Stimulated activated CD8-positive, alpha-beta memory T cell treated with anti-CD3 and anti-CD28 coated beads, Interleukin-15, amount 100 ng/mL, for 1 hour (primary cell): ENCODE measurements around the gene FAM241A.

Experiments used
- DNase-seq: peaks from one replicate; pipeline ENCODE4 v3.0.0-alpha.2; 2020; ENCODE audit warnings: low read depth

Gene FAM241A

GRCh38 chr4:112214390-112215264 lies 69.4 kb downstream of the FAM241A start:
- DNase-seq, result no peak

GRCh38 chr4:112219826-112220366 lies 74.6 kb downstream of the FAM241A start:
- DNase-seq, result no peak

GRCh38 chr4:112222219-112222955 lies 77.1 kb downstream of the FAM241A start:
- no peak for DNase-seq

- DNase-seq, result no peak
Measured at GRCh38 chr4:112225157-112225556, 79.9 kb downstream of the FAM241A start.

- peak; percentile 88 for DNase-seq
Measured at GRCh38 chr4:112230879-112231778, 85.9 kb downstream of the FAM241A start.

- DNase-seq, result peak; percentile 55
Measured at GRCh38 chr4:112231779-112232713, 86.8 kb downstream of the FAM241A start, which contains the start of gene AP1AR. AP1AR (plus strand) TSS chr4:112231787; CDS start chr4:112232092, 305 bp downstream.

GRCh38 chr4:112234952-112235609 lies 89.8 kb downstream of the FAM241A start:
- DNase-seq, result peak; percentile 30

GRCh38 chr4:112236040-112236439 lies 90.8 kb downstream of the FAM241A start:
- DNase-seq, result no peak

GRCh38 chr4:112238833-112239232 lies 93.6 kb downstream of the FAM241A start:
- no peak for DNase-seq
